Activated T-helper 1 cell treated with Interleukin-2 at 50 U/mL for 16 hours (primary cell): Measurements from ENCODE around the gene STXBP5.

Source experiments
- DNase-seq: peaks from one replicate; pipeline ENCODE4 v3.0.0-alpha.2; 2020; ENCODE audit warnings: low read depth

The STXBP5 gene

DNA sequence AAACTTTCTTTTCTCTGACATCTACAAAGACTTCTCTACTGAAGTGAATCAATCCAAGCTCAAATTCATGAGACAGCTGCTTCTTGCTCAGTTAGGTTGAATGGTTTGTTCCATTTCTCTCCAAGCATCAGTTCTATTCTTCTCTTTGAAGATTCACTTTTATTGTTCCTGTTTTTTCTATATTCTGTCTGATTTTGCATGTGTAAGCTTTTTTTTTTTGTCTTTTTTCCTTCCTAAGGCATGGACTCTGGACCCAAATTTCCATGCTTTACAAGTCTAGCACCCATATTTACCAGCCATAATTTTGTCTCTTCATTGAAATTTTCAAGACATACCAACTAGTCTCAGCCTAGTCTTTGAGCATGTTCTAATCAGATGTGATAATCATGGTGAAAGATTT is 25.9 kb upstream of the STXBP5 start:
- no peak for DNase-seq

DNA sequence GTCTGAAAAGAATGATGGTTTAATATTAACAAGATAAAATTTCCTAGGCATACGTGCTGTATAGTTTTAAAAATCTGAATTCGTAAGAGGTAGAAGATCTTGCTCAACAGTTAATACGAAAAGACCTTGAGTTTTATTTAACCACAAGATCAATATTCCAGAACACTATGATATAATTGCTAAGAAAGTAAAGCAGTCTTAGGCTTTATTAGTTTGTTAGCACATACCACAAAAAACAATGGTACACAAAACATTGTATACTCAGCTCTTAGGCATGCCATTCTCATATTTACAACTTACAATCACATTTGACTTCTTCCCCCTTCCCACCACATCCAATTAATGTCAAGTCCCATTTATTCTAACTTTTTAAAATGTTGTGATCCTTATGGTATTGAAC is 24.4 kb upstream of the STXBP5 start:
- DNase-seq: no peak

- no peak for DNase-seq
Observed at GRCh38 chr6:147180926-147181325, 23.3 kb upstream of the STXBP5 start.

- DNase-seq: no peak
Observed at GRCh38 chr6:147184379-147184778, 19.8 kb upstream of the STXBP5 start.

- DNase-seq: no peak
Observed at GRCh38 chr6:147185216-147185615, 19.0 kb upstream of the STXBP5 start.

DNA sequence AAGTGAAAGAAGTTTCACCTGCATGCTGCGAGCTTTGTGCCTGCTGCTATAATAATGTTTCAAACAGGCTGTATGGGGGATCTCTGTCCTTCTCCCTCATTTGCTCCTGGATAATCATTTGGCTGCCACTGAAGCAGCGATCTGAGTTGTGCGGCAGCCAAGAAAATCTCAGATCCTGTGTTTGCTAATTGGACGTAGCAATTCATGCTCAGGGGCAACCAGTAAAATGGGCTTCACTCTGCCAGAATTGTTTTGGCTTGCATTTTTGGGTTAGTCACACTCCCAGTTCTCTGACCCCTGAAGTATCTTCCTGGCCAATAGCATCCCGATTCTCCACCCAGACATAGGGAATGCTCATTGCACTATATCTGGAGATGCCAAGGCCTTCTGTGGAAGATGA is 13.7 kb upstream of the STXBP5 start:
- DNase-seq: no peak

- no peak for DNase-seq
Observed at GRCh38 chr6:147192278-147192911, 11.8 kb upstream of the STXBP5 start.

GRCh38 chr6:147194652-147195411 is 9.4 kb upstream of the STXBP5 start:
- DNase-seq: no peak

- DNase-seq: no peak
Observed at GRCh38 chr6:147195510-147195909, 8.7 kb upstream of the STXBP5 start.

DNA sequence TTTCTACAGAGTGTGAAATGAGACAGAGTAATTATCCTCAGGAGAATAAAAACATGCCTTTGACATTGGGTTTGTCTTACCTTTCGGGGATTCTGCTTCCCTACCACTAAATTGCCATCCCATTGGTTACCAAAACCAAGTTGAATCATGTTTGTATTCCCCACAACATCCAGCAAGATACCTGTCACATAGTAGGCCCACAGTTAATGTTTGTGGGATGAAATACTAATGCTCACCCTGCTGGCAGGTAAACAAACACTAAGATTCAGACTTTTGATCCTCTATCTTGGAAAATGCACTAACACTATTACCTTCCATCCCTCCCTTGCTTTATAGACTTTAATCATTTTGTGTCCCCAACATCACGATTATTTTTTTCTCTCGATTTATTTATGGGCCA is 8.2 kb upstream of the STXBP5 start:
- no peak for DNase-seq

DNA sequence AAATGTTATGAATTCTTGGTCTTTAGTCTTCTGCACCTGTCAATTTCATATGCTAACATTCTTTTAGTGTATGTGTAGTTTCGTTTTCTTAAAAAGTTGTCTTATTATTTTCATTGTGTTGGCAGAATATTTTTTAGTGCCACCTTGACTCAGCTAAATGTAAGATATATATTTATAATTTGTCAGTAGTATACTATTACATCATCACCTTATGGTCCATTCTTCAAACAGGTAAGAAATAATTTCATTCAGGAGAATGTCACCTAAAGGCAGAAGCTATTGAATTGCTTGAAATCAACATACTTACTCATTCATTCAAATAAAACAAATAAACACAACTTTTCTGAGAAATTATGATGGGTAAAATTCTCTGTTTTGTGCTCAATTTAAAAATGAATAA is 3.5 kb upstream of the STXBP5 start:
- DNase-seq: no peak

GRCh38 chr6:147201885-147202515 is 2.2 kb upstream of the STXBP5 start:
- DNase-seq: no peak

- DNase-seq: peak; percentile 70
Observed at GRCh38 chr6:147202516-147203310, 1.5 kb upstream of the STXBP5 start.

DNA sequence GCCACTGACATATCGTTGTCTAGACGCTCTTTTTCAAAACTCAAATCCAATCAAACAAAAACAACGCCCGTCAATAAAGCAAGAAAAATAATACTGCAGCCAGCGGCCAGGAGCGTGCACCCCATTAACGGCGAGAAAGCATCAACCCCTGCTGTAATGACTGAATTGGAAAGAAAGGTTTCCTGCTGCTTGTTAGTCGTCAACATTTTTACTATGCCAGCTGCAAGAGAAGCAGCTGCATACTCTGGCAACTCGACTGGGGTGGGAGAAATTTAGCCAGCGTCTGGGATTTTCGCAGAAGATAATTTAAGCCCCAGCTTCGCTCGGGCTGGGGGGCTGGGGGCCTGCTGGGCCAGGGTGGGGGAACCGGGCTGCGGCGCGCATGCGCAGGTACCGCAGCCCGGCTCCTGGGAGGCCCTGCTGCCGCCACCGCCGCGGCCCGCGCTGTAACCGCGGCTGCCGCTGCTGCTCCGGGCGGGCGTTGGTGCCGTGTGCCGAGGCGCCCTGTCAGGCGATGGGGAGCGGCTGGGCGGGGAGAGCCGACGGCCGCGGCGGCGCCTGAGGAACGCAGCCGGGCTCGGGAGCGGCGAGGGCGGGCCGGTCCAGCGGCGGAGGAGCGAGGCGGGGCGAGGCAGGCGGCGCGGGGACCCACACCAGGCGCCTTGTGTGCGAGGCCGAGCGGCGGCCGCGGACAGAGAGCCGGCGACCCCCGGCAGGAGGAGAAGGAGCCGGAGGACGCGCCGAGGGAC is 732 bp upstream of the STXBP5 start:
- DNase-seq: peak; percentile 60

DNA sequence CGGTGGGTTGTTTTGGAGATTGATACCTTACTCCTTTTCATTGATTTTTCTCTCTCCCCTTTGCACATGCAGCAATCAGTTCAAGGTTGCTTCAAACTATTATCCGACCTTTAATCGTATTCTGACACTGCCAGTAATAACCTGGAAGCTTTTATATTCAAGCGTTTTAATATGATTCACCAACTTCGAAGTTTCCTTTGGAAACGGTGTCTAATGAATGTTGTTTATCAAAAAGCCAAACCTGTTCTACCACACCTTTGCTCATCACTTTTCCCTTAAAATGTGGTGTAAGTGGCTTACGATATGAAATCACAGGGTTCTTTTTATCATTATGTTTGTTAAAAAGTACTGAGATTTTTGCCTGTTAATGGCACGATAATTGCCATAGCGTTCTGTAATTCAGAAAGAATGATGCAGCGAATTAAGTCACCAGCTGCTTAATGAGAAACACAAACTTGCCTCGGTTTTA is 660 bp downstream of the STXBP5 start:
- no peak for DNase-seq

DNA sequence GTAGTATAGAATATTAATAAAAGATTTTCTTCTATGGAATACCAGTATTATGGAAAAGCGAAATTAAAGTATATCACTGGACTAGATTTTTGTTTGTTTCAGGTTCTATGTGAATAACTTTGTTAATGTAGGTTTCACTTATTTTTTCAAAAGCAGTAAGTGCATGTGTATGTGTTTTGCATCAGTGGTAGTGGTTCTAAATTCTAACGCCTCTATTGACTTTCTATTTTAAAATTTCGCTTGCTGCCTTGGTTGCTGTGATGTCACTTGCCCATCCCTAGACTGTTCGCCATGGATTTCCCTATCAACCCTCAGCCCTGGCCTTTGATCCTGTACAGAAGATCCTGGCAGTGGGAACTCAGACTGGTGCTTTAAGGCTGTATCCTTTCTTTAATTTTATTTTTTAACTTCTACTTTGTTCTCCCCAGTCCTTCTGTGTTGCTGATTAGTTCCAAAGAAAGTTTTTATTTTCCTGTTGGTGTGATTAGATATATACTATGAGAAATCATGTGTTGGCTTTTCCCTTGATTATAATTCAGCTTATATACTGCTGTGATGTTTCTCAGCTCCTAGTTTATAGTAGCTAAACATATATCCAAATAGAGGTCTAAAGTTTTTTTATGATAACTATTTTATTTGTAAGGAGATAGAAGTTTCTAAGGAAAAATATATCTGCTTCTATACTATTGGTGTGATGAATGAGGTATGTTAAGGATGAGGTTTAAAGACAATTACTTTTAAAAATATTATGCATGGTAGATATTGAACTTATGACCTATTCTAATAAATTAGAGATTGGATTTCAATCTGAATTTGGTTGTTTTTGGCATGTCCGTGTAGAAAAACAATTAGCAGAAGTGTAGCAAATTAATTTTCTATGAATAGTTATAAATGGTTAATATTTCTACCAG is 1.7 kb downstream of the STXBP5 start:
- DNase-seq: no peak

GRCh38 chr6:147207351-147207750 is 3.1 kb downstream of the STXBP5 start:
- no peak for DNase-seq

DNA sequence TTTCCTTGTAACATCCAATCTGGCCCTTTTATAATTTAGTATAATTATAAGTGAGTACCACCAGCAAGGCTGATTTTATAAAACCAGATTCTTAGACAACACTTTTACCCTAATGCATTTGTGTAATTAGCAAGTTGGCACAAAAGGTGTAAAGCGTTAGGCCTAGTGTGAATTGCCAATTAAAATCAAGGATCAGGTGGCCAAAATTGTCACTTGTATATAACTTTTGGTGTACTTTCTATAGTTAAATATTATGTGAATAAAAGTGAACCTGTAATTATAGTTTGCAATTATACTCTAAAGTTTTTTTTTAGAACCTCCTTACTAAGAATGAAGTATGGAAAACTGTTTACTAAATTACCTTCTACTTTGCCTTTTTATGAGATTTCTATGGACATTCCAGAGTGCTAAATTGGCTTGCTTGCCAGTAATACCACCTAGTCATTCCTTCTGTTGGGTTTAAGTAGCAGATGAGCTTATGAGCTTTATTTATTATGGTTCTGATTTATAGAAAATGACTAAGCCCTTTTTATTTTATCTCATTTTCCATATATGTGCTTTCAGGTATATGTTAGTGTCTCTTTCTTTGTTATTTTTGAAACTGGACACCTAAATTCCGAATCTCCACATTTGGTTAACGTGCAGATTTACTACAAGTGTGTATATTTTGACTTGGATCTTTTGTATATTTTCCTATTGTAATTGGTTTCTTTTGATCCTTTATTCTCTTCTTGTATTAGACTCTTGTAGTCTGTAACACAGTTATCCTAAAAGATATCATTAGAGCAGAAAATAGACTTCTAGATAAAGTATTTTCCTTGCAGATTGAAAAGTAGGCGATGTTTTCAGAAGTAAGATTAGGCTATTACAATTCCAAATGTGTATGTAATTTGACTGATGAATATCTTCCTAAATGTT is 3.9 kb downstream of the STXBP5 start:
- no peak for DNase-seq

- DNase-seq: no peak
Observed at GRCh38 chr6:147209762-147210449, 5.7 kb downstream of the STXBP5 start.
